Trophoblast cell (in vitro differentiated cells and primary cell): Measurements from ENCODE around the gene DGKH.

ENCODE experiments used
- DNase-seq, 2 donors: peaks; one replicate each; pipeline ENCODE4 v3.0.0-alpha.2; 2016
- H2AFZ ChIP-seq: 2 replicates; pipeline ENCODE4 v1.6.1; 2013; ENCODE audit warnings: low read length, moderate library complexity, mild to moderate bottlenecking; ENCODE audit not compliant: insufficient read depth, poor library complexity
- H2AK5ac ChIP-seq: 2 replicates; pipeline ENCODE4 v1.6.1; 2013; ENCODE audit warnings: mild to moderate bottlenecking, low read length
- H2BK120ac ChIP-seq: 2 replicates; pipeline ENCODE4 v1.6.1; 2013; ENCODE audit warnings: low read length, mild to moderate bottlenecking, moderate library complexity; ENCODE audit not compliant: insufficient read depth, poor library complexity
- H2BK12ac ChIP-seq: 2 replicates; pipeline ENCODE4 v1.6.1; 2013; ENCODE audit warnings: mild to moderate bottlenecking, low read length, moderate library complexity
- H2BK5ac ChIP-seq: 2 replicates; pipeline ENCODE4 v1.6.1; 2013; ENCODE audit warnings: low read length, low read depth, moderate library complexity, mild to moderate bottlenecking; ENCODE audit not compliant: poor library complexity
- H3K14ac ChIP-seq: 2 replicates; pipeline ENCODE4 v1.6.1; 2013; ENCODE audit warnings: mild to moderate bottlenecking, low read length
- H3K18ac ChIP-seq: 2 replicates; pipeline ENCODE4 v1.6.1; 2013; ENCODE audit warnings: mild to moderate bottlenecking, low read length
- H3K23ac ChIP-seq: 2 replicates; pipeline ENCODE4 v1.6.1; 2013; ENCODE audit warnings: low read length
- H3K27ac ChIP-seq: 2 replicates; pipeline ENCODE4 v1.5.1; 2013; ENCODE audit warnings: low read depth, mild to moderate bottlenecking, inconsistent platforms, low read length, moderate library complexity
- H3K27me3 ChIP-seq: 2 replicates; pipeline ENCODE4 v1.6.1; 2013; ENCODE audit warnings: inconsistent platforms, mild to moderate bottlenecking, low read length, moderate library complexity; ENCODE audit not compliant: insufficient read depth
- H3K36me3 ChIP-seq, 2 experiments: 1 replicate in 1 of 2; 2 replicates in 1 of 2; pipeline ENCODE4 v1.6.1; 2013; ENCODE audit warnings: low read length in 2 of 2, mild to moderate bottlenecking in 2 of 2, moderate library complexity in 1 of 2; ENCODE audit not compliant: insufficient read depth in 2 of 2, control insufficient read depth in 1 of 2
- H3K4ac ChIP-seq: 2 replicates; pipeline ENCODE4 v1.6.1; 2013; ENCODE audit warnings: low read depth, mild to moderate bottlenecking, low read length, moderate library complexity
- H3K4me1 ChIP-seq, 2 experiments: 1 replicate in 1 of 2; 2 replicates in 1 of 2; pipeline ENCODE4 v1.6.1; 2013; ENCODE audit warnings: low read length in 2 of 2, mild to moderate bottlenecking in 2 of 2, moderate library complexity in 1 of 2; ENCODE audit not compliant: insufficient read depth in 2 of 2, control insufficient read depth in 1 of 2
- H3K4me2 ChIP-seq: 2 replicates; pipeline ENCODE4 v1.6.1; 2013; ENCODE audit warnings: inconsistent platforms, mild to moderate bottlenecking, low read length, moderate library complexity
- H3K4me3 ChIP-seq: 2 replicates; pipeline ENCODE4 v1.5.1; 2013; ENCODE audit warnings: mild to moderate bottlenecking, low read depth, low read length, inconsistent platforms
- H3K79me1 ChIP-seq: one replicate; pipeline ENCODE4 v1.6.1; 2013; ENCODE audit warnings: low read length
- H3K79me2 ChIP-seq: 2 replicates; pipeline ENCODE4 v1.6.1; 2013; ENCODE audit warnings: low read length, mild to moderate bottlenecking; ENCODE audit not compliant: control insufficient read depth, insufficient read depth, poor library complexity
- H3K9ac ChIP-seq: 2 replicates; pipeline ENCODE4 v1.6.1; 2013; ENCODE audit warnings: mild to moderate bottlenecking, low read length
- H3K9me3 ChIP-seq: 2 replicates; pipeline ENCODE4 v1.6.1; 2013; ENCODE audit warnings: low read depth, mild to moderate bottlenecking, control low read depth, inconsistent platforms, low read length; ENCODE audit not compliant: insufficient read depth
- H4K12ac ChIP-seq: 2 replicates; pipeline ENCODE4 v1.6.1; 2013; ENCODE audit warnings: low read depth, mild to moderate bottlenecking, low read length, moderate library complexity
- H4K8ac ChIP-seq: 2 replicates; pipeline ENCODE4 v1.6.1; 2013; ENCODE audit warnings: low read depth, mild to moderate bottlenecking, low read length, moderate library complexity
- H4K91ac ChIP-seq: one replicate; pipeline ENCODE4 v1.6.1; 2013; ENCODE audit warnings: low read depth, mild to moderate bottlenecking, low read length, moderate library complexity
- WGBS: extraction: QIAGEN DNeasy Blood & Tissue Kit; methylation state at CpG from one replicate; pipeline ENCODE4 v1.1.7; 2013; ENCODE audit warnings: missing lambda C conversion rate; ENCODE audit not compliant: insufficient read length, insufficient coverage; ENCODE audit errors: extremely low coverage; 5-methylcytosine and 5-hydroxymethylcytosine counted together

The DGKH gene

GRCh38 chr13:42055500-42056085 is 7.1 kb downstream of the DGKH start:
- Histone ChIP-seq H3K14ac (no peak overlapping the region), H2BK5ac (no peak overlapping the region), H3K4me1 (no peaks in the 10 kb centered on the region), H2AFZ (no peak overlapping the region), H3K9me3 (no peaks in the 10 kb centered on the region), H4K91ac (no peak overlapping the region), H3K18ac (no peak overlapping the region), H3K27me3 (no peaks in the 10 kb centered on the region), H3K27ac (no peak overlapping the region), H2BK120ac (no peak overlapping the region), H3K36me3 (no peaks in the 10 kb centered on the region), H2AK5ac (no peak overlapping the region), H3K23ac (no peak overlapping the region), H3K4ac (no peak overlapping the region), H3K79me2 (no peaks in the 10 kb centered on the region), H4K8ac (no peak overlapping the region), H3K79me1 (no peaks in the 10 kb centered on the region), H2BK12ac (no peak overlapping the region), H3K4me3 (no peak overlapping the region), H3K9ac (no peak overlapping the region), H4K12ac (no peak overlapping the region), H3K4me2 (no peak overlapping the region)
- no peak for DNase-seq
- WGBS, result no CpG with 5 or more reads among the region's 6 CpGs

- Histone ChIP-seq H3K9ac (no peak overlapping the region), H3K36me3 (no peaks in the 10 kb centered on the region), H4K8ac (no peak overlapping the region), H3K4ac (no peak overlapping the region), H2BK120ac (no peak overlapping the region), H2BK5ac (no peak overlapping the region), H3K27ac (no peak overlapping the region), H3K14ac (no peak overlapping the region), H3K18ac (no peak overlapping the region), H3K23ac (no peak overlapping the region), H2AK5ac (no peak overlapping the region), H4K91ac (no peak overlapping the region), H3K4me3 (no peak overlapping the region), H3K4me1 (no peaks in the 10 kb centered on the region), H3K79me2 (no peaks in the 10 kb centered on the region), H2BK12ac (no peak overlapping the region), H3K79me1 (no peaks in the 10 kb centered on the region), H3K9me3 (no peaks in the 10 kb centered on the region), H3K4me2 (no peak overlapping the region), H4K12ac (no peak overlapping the region), H3K27me3 (no peaks in the 10 kb centered on the region), H2AFZ (no peak overlapping the region)
- no peak for DNase-seq
- no CpG with 5 or more reads among the region's 1 CpG for WGBS
These were observed 7.7 kb downstream of the DGKH start for GRCh38 chr13:42056146-42056545.

- H2AK5ac ChIP-seq, result no peak overlapping the region
- H3K4ac ChIP-seq, result no peak overlapping the region
- no peak overlapping the region for H4K12ac ChIP-seq
- no peak overlapping the region for H4K91ac ChIP-seq
- WGBS, result no CpG with 5 or more reads among the region's 6 CpGs
- no peak overlapping the region for H3K23ac ChIP-seq
- H3K36me3 ChIP-seq, result no peaks in the 10 kb centered on the region
- no peak overlapping the region for H2AFZ ChIP-seq
- no peaks in the 10 kb centered on the region for H3K79me1 ChIP-seq
- H3K27me3 ChIP-seq, result no peaks in the 10 kb centered on the region
- no peak overlapping the region for H2BK120ac ChIP-seq
- no peaks in the 10 kb centered on the region for H3K9me3 ChIP-seq
- no peak overlapping the region for H3K4me3 ChIP-seq
- H3K4me1 ChIP-seq, result no peaks in the 10 kb centered on the region
- no peak overlapping the region for H3K18ac ChIP-seq
- no peak overlapping the region for H2BK5ac ChIP-seq
- no peak overlapping the region for H3K27ac ChIP-seq
- no peak overlapping the region for H4K8ac ChIP-seq
- no peak overlapping the region for H3K9ac ChIP-seq
- DNase-seq, result no peak
- H3K79me2 ChIP-seq, result no peaks in the 10 kb centered on the region
- no peak overlapping the region for H2BK12ac ChIP-seq
- H3K14ac ChIP-seq, result no peak overlapping the region
- H3K4me2 ChIP-seq, result no peak overlapping the region
These were observed 8.1 kb downstream of the DGKH start for GRCh38 chr13:42056583-42056982.

DNA sequence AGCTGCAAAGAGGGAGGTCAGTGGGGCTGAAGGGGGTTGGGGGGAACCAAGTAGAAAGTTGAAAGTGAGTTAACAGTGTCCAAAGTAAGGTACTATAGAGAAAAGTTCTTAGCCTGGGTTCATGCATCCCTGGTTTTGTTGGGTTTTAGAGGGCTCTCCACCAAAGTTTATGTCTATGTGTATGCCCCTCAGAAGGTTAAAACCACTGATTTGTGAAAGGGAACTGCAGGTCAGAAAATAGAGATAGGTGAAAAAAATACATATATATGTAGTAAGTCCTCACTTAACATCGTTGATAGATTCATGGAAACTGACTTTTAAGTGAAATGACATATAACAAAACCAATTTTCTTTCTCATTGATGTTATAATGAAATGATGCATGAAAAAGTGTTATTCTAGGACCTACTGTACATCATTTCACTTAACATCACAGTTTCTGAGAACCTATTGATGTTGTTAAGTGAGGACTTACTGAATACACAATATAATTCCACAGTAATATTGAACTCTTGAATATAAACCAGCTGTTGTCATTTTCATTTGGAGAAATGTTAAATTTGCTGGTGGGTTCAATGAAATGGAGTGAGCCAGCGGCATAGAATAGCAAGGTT is 9.6 kb downstream of the DGKH start:
- no peaks in the 10 kb centered on the region for H3K27me3 ChIP-seq

More for the DNA sequence above, 9.6 kb downstream of the DGKH start:
- WGBS, result no CpG with 5 or more reads among the region's 2 CpGs
- Histone ChIP-seq H3K9ac (no peak overlapping the region), H2BK5ac (no peak overlapping the region), H3K23ac (no peak overlapping the region), H3K4me1 (no peaks in the 10 kb centered on the region), H3K27ac (no peak overlapping the region), H4K12ac (no peak overlapping the region), H3K36me3 (no peaks in the 10 kb centered on the region), H3K79me1 (no peaks in the 10 kb centered on the region), H3K9me3 (no peaks in the 10 kb centered on the region), H4K91ac (no peak overlapping the region), H3K79me2 (no peaks in the 10 kb centered on the region), H2AFZ (no peak overlapping the region), H3K14ac (no peak overlapping the region), H3K4me2 (no peak overlapping the region), H2AK5ac (no peak overlapping the region), H3K4me3 (no peak overlapping the region), H3K18ac (no peak overlapping the region), H2BK120ac (no peak overlapping the region), H2BK12ac (no peak overlapping the region), H4K8ac (no peak overlapping the region), H3K4ac (no peak overlapping the region)
- no peak for DNase-seq
